Tibial artery (tissue), 4 donors: ENCODE results near the gene PAN2.
A peak's percentile ranks its signal among the peaks of the same experiment; 100 is the strongest.

ENCODE experiments used
- DNase-seq, 2 donors: peaks; one replicate each; pipeline ENCODE4 v3.0.0-alpha.2; 2019
- H3K27ac ChIP-seq, 2 donors: fragments of 200-600 bp; sonication (generic) in 1 of 2; 1 replicate in 1 of 2; 2 replicates in 1 of 2; pipeline ENCODE4 v1.5.1; 2018 to 2019; ENCODE audit warnings: mild to moderate bottlenecking in 1 of 2
- H3K27me3 ChIP-seq, 2 donors: fragments of 200-600 bp; sonication (generic) in 1 of 2; one replicate each; pipeline versions ENCODE4 v1.5.1 to v1.6.0; 2016 to 2019
- H3K36me3 ChIP-seq, 3 donors: fragments of 200-600 bp; sonication (generic) in 2 of 3; one replicate each; pipeline ENCODE4 v1.5.1; 2016 to 2019; ENCODE audit warnings: mild to moderate bottlenecking in 2 of 3
- H3K4me1 ChIP-seq, 4 donors: fragments of 200-600 bp; sonication (generic) in 2 of 4; 1 replicate in 3 of 4; 2 replicates in 1 of 4; pipeline ENCODE4 v1.5.1; 2016 to 2019
- H3K4me3 ChIP-seq, 2 donors: fragments of 200-600 bp; sonication (generic) in 1 of 2; 1 replicate in 1 of 2; 2 replicates in 1 of 2; pipeline ENCODE4 v1.5.1; 2018 to 2019; ENCODE audit warnings: mild to moderate bottlenecking in 2 of 2
- H3K9me3 ChIP-seq, 3 donors: fragments of 200-600 bp; sonication (generic) in 1 of 3; one replicate each; pipeline ENCODE4 v1.5.1; 2016 to 2019
- intact Hi-C: fragments of 100-400 bp; cut with DNase I; formaldehyde crosslinking; loops from one replicate; pipeline ENCODE4 v1.15.0; 2023; ENCODE audit warnings: low total_unique reads
- TF ChIP-seq, protein P1 (sequence below), 2 experiments: fragments of 200-600 bp in 1 of 2; fragments of 450-650 bp in 1 of 2; IDR thresholded peaks; one replicate each; pipeline ENCODE4 v1.5.1; 2017 to 2019; ENCODE audit warnings: antibody characterized with exemption in 2 of 2, mild to moderate bottlenecking in 1 of 2, moderate library complexity in 1 of 2

Gene PAN2

DNA sequence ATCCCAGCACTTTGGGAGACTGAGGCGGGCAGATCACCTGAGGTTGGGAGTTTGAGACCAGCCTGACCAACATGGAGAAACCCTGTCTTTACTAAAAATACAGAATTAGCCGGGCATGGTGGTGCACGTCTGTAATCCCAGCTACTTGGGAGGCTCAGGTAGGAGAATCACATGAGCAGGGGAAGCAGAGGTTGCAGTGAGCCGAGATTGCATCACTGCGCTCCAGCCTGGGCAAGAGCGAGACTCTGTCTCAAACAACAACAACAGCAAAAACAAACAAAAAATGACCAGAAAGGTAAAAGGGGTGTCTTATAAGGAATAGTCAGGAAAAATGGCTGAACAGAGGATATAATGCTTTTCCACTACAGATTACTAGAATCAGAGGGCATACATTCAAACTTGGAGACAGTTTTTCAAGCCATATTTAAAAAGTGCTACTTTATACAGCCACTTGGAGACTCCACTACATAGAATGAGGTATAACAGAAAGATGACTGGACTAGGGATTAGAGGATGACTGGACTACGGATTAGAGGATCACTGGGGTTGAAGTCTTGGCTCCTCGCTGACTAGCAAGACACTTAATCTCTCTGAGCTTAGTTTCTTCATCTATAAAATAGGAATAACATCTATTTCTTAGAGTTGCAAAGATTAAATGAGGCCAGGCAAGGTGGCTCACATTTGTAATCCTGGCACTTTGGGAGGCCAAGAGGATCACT lies 28.8 kb downstream of the PAN2 start:
- no peaks in the 10 kb centered on the region for H3K27me3 ChIP-seq
- H3K9me3 ChIP-seq, result no peaks in the 10 kb centered on the region
- no peak overlapping the region for H3K4me3 ChIP-seq
- TF ChIP-seq, protein P1, sequence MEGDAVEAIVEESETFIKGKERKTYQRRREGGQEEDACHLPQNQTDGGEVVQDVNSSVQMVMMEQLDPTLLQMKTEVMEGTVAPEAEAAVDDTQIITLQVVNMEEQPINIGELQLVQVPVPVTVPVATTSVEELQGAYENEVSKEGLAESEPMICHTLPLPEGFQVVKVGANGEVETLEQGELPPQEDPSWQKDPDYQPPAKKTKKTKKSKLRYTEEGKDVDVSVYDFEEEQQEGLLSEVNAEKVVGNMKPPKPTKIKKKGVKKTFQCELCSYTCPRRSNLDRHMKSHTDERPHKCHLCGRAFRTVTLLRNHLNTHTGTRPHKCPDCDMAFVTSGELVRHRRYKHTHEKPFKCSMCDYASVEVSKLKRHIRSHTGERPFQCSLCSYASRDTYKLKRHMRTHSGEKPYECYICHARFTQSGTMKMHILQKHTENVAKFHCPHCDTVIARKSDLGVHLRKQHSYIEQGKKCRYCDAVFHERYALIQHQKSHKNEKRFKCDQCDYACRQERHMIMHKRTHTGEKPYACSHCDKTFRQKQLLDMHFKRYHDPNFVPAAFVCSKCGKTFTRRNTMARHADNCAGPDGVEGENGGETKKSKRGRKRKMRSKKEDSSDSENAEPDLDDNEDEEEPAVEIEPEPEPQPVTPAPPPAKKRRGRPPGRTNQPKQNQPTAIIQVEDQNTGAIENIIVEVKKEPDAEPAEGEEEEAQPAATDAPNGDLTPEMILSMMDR (IDR thresholded peaks at IDR 0.05), result no peak
- H3K4me1 ChIP-seq, result peaks cover 0 to 17% (median 9%) of the 10 kb centered on the region in 4 donors
- H3K36me3 ChIP-seq, result peaks cover 7 to 57% (median 25%) of the 10 kb centered on the region in 3 donors
- no peak for DNase-seq
- intact Hi-C loops, result no loop called here
- H3K27ac ChIP-seq, result no peak overlapping the region

DNA sequence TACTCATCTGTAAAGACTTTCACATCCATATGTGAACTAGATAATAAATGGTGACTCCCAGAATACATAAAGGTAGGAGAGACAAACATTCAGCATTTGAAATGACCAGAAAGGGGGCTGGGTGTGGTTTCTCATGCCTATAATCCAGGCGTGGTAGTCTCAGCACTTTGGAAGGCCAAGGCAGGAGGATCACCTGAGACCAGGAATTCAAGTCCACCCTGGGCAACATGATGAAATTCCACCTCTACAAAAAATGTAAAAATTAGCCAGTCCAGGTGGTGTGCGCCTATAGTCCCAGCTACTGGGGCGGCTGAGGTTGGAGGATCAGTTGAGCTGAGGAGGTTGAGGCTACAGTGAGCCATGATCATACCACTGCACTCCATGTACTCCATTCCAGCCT lies 29.5 kb downstream of the PAN2 start:
- Histone ChIP-seq H3K36me3 (peaks cover 7 to 50% (median 17%) of the 10 kb centered on the region in 3 donors), H3K4me1 (peaks cover 0 to 19% (median 11%) of the 10 kb centered on the region in 4 donors)
- intact Hi-C loops, result no loop called here

DNA sequence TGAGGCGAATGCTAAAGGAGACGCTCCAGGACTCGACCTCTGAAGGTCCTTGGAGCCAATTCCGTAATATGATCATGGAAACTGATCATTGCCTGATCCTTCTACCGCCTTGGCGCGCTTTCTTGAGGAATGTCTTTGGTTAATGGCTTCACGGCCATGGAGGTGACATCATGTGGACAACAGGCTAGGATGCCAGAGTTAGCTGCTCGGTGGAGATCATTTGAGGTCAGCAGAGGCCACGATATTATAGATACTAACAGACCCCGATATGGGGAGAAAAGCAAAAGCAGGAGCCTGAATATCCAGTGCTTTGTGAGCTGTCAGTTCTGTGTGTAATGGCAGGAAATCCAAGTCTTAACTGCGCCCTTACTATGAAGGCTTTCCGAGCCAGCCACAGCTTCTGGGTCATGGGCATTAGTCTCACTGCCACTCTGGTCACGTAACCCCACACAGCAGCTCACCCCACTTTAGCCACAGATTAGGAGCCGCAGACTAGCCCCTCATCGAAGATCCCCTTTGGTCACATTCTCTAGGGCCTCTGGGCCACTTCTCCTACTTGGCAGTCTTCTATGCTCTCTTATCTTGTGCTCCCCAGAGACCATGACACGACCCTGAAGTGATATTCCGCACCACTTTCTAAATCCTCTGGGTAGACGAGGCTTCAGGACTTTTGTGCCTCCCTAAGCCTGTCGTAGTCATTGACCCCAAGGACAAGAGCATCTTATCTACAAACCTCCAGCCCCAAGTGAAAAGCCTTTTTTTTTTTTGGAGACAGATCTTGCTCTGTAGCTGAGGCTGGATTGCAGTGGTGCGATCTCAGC lies 32.9 kb downstream of the PAN2 start:
- intact Hi-C loops, result loop anchor here (2.0 kb wide), 1 partner anchor 76 kb away; the partner anchor contains the start of gene NABP2
- peaks cover 0 to 54% (median 37%) of the 10 kb centered on the region in 4 donors for H3K4me1 ChIP-seq

More for the DNA sequence above, 29.5 kb downstream of the PAN2 start:
- Histone ChIP-seq H3K9me3 (no peaks in the 10 kb centered on the region), H3K4me3 (no peak overlapping the region), H3K27me3 (no peaks in the 10 kb centered on the region), H3K27ac (no peak overlapping the region)
- TF ChIP-seq, protein P1 (IDR thresholded peaks at IDR 0.05), result no peak
- DNase-seq, result no peak

DNA sequence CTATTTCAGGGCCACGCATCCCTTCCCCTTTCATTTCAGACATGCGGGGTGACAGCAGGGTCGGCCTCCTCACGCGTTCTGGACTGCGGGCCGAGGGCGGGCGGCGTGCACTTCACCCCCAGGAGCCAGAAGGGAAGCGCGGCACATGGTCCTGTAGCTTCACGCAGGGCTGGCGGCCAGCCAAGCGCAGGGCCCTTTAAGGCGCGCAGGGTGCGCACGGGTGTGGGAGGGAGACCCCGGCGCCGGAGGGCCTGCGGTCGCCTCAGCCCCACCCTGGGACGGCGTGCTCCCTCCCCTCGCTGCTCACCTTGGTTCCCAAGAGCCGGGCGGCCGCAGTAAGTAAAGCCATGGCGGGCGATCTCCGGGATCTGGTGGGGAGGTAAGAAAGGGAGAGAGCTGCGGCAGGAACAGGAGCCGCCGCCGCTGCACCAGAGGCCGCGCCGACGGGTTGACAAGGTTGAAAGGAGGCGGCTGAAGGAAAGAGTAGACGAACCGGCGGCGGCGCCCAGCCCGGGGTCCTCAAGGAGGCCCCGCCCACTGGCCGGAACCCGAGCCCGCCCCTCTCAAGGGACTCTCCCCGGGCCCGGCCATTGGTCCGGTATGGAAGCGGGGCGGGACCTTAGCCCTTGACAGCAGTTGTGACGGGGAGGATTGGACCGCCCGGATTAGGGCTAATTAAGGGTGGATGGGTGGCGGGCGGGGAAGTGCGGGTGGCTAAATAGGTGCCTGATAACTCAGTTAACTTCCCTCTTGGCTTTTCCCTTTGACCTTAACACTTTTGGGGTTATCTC lies 33.8 kb downstream of the PAN2 start, which contains the start of gene CS:
CS (minus strand) TSS at position 478 of the 791 bp plus-strand sequence; CDS start at position 349, 129 bp downstream.
- H3K4me3 ChIP-seq, result peak within 1 kb of the TSS; percentile 79 to 93
- peaks cover 0 to 9% (median 0%) of the 10 kb centered on the region in 3 donors for H3K36me3 ChIP-seq
- intact Hi-C loops, result loop anchor here (2.0 kb wide), 1 partner anchor 75 kb away; the partner anchor contains the start of gene NABP2
- no peaks in the 10 kb centered on the region for H3K9me3 ChIP-seq
- TF ChIP-seq, protein P1 (IDR thresholded peaks at IDR 0.05), result no peak
- peak; percentile 99 for DNase-seq
- peak within 1 kb of the TSS; percentile 90 for H3K27ac ChIP-seq
- no peaks in the 10 kb centered on the region for H3K27me3 ChIP-seq
- peaks cover 0 to 54% (median 37%) of the 10 kb centered on the region in 4 donors for H3K4me1 ChIP-seq

More for the DNA sequence above, 32.9 kb downstream of the PAN2 start:
- no peaks in the 10 kb centered on the region for H3K9me3 ChIP-seq
- no peaks in the 10 kb centered on the region for H3K27me3 ChIP-seq
- TF ChIP-seq, protein P1 (IDR thresholded peaks at IDR 0.05), result no peak
- H3K4me3 ChIP-seq, result peak overlapping the region; percentile 79 to 93
- H3K36me3 ChIP-seq, result peaks cover 0 to 17% (median 0%) of the 10 kb centered on the region in 3 donors
- DNase-seq, result no peak
- H3K27ac ChIP-seq, result peak overlapping the region; percentile 90

DNA sequence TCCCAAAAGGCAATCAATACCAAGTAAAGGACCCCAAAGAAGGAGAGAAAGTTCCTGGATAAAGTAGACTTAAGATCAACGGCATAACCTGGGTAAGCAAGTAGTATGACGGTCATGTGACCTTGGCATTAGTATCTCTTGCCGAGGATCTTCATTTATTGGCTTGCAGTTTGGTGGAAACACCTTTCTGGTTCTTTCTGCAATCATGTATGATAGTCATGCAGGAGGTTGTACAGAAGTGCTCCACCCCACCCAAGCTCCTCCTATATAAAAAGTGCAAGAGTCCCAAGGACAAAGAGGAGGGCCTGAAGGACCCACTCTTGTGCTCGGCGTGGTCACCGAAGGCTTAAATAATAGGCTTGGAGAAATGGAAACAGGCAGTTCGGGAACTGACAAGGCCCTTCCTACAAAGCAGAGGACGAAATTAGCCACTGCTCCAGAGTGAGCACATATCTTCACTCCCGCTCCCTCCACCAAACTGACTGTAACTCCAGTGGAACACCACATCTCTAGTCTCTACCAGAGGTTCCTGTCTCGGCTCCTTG lies 34.4 kb downstream of the PAN2 start:
- H3K36me3 ChIP-seq, result peaks cover 0 to 2% (median 0%) of the 10 kb centered on the region in 3 donors
- TF ChIP-seq, protein P1 (IDR thresholded peaks at IDR 0.05), result no peak
- no peaks in the 10 kb centered on the region for H3K27me3 ChIP-seq
- H3K27ac ChIP-seq, result peak overlapping the region; percentile 90
- H3K4me3 ChIP-seq, result peak overlapping the region; percentile 79 to 93
- intact Hi-C loops, result no loop called here
- H3K4me1 ChIP-seq, result peaks cover 0 to 58% (median 37%) of the 10 kb centered on the region in 4 donors
- H3K9me3 ChIP-seq, result no peaks in the 10 kb centered on the region
- DNase-seq, result no peak
